Lower lobe of right lung (tissue), 2 donors: Measurements from ENCODE around the gene ZC3HAV1L. TPM values are rescaled to one million over a fixed set of nuclear protein-coding genes. Genes with fewer than 3 reads are reported as not detected.
A peak's percentile ranks its signal among the peaks of the same experiment; 100 is the strongest.
"Not testable (repeated sequence)": the region's sequence is repeated elsewhere in the genome, so short reads cannot be mapped to it uniquely, and the experiment has no call there.

Source experiments
- ATAC-seq, 2 donors: fragments of 200-7000 bp; cut with Tn5 transposase; one replicate each; pipeline ENCODE4 v1.9.1; 2020 to 2022; ENCODE audit warnings: mild to moderate bottlenecking in 2 of 2, moderate library complexity in 2 of 2
- DNase-seq: peaks from one replicate; pipeline ENCODE4 v3.0.0-alpha.2; 2020
- H3K27ac ChIP-seq: fragments of 200-600 bp; one replicate; pipeline ENCODE4 v1.8.0; 2022
- H3K27me3 ChIP-seq: fragments of 200-600 bp; one replicate; pipeline ENCODE4 v1.8.0; 2022; ENCODE audit warnings: low read depth
- H3K36me3 ChIP-seq: fragments of 200-600 bp; one replicate; pipeline ENCODE4 v1.8.0; 2022; ENCODE audit warnings: mild to moderate bottlenecking
- H3K4me1 ChIP-seq: fragments of 200-600 bp; one replicate; pipeline ENCODE4 v1.8.0; 2022
- H3K4me3 ChIP-seq: fragments of 200-600 bp; one replicate; pipeline ENCODE4 v1.8.0; 2022; ENCODE audit warnings: mild to moderate bottlenecking
- H3K9me3 ChIP-seq: fragments of 200-600 bp; one replicate; pipeline ENCODE4 v1.8.0; 2022
- CTCF ChIP-seq: fragments of 200-600 bp; IDR thresholded peaks from one replicate; pipeline ENCODE4 v1.8.0; 2022; ENCODE audit warnings: antibody characterized with exemption, mild to moderate bottlenecking
- intact Hi-C: fragments of 100-400 bp; cut with DNase I; formaldehyde crosslinking; loops from one replicate; pipeline ENCODE4 v1.11.0; 2022
- total RNA-seq: library from RNA; stranded (reverse); fragmentation: NEBNext Ultra II Directional; extraction: Animal tissue kit (Norgen Biotek cat#: 25700); gene quantifications from one replicate; pipeline ENCODE4 v1.2.1, GENCODE V29; 2021
- donor health status: DM: no; HTN: yes; CAD: no; lungs with severe emphysema.

The ZC3HAV1L gene
- total RNA-seq, 1 donor from 2014 or later = 7.1 TPM

- no peaks in the 10 kb centered on the region for H3K27me3 ChIP-seq
- H3K4me1 ChIP-seq = peaks cover 13% of the 10 kb centered on the region
- no peak overlapping the region for H3K4me3 ChIP-seq
- peaks cover 92% of the 10 kb centered on the region for H3K36me3 ChIP-seq
- DNase-seq (no peak), ATAC-seq (no peak)
- H3K9me3 ChIP-seq = no peaks in the 10 kb centered on the region
- intact Hi-C loops = no loop called here
- no peak for TF ChIP-seq CTCF
- no peak overlapping the region for H3K27ac ChIP-seq
Measured at GRCh38 chr7:139078911-139079310, 43.1 kb upstream of the ZC3HAV1L start.

- Histone ChIP-seq H3K9me3 (no peaks in the 10 kb centered on the region), H3K36me3 (peaks cover 92% of the 10 kb centered on the region), H3K4me1 (peaks cover 13% of the 10 kb centered on the region), H3K27ac (no peak overlapping the region), H3K4me3 (no peak overlapping the region), H3K27me3 (no peaks in the 10 kb centered on the region)
- TF ChIP-seq CTCF = no peak
- no peak for ATAC-seq
- intact Hi-C loops = no loop called here
- DNase-seq = no peak
Measured at GRCh38 chr7:139078399-139078798, 42.6 kb upstream of the ZC3HAV1L start.

- H3K9me3 ChIP-seq, intact Hi-C loops, DNase-seq, H3K4me3 ChIP-seq, H3K27ac ChIP-seq, H3K27me3 ChIP-seq: not testable (repeated sequence)
- Histone ChIP-seq H3K36me3 (peaks cover 92% of the 10 kb centered on the region), H3K4me1 (peaks cover 13% of the 10 kb centered on the region)
- ATAC-seq = peak; percentile 70 to 75
Measured at GRCh38 chr7:139077706-139078105, 41.9 kb upstream of the ZC3HAV1L start.

GRCh38 chr7:139075871-139076686 lies 40.2 kb upstream of the ZC3HAV1L start:
- Histone ChIP-seq H3K27me3 (no peaks in the 10 kb centered on the region), H3K4me3 (no peak overlapping the region), H3K27ac (peak overlapping the region; percentile 42), H3K4me1 (peaks cover 13% of the 10 kb centered on the region), H3K36me3 (peaks cover 92% of the 10 kb centered on the region), H3K9me3 (no peaks in the 10 kb centered on the region)
- intact Hi-C loops = no loop called here
- no peak for ATAC-seq
- no peak for DNase-seq
- no peak for TF ChIP-seq CTCF

GRCh38 chr7:139075031-139075652 lies 39.3 kb upstream of the ZC3HAV1L start:
- intact Hi-C loops = no loop called here
- DNase-seq (peak; percentile 60), ATAC-seq (peak; percentile 86 to 87)
- TF ChIP-seq CTCF = peak; percentile 86
- Histone ChIP-seq H3K9me3 (no peaks in the 10 kb centered on the region), H3K4me1 (peaks cover 13% of the 10 kb centered on the region), H3K4me3 (no peak overlapping the region), H3K27ac (peak overlapping the region; percentile 42), H3K27me3 (no peaks in the 10 kb centered on the region), H3K36me3 (peaks cover 92% of the 10 kb centered on the region)

- DNase-seq (peak; percentile 64), ATAC-seq (peak in 1 of 2 donors; percentile 31)
- no peak overlapping the region for H3K4me3 ChIP-seq
- no peaks in the 10 kb centered on the region for H3K9me3 ChIP-seq
- no peak for TF ChIP-seq CTCF
- no peaks in the 10 kb centered on the region for H3K27me3 ChIP-seq
- peaks cover 92% of the 10 kb centered on the region for H3K36me3 ChIP-seq
- intact Hi-C loops = no loop called here
- H3K27ac ChIP-seq = no peak overlapping the region
- H3K4me1 ChIP-seq = peaks cover 9% of the 10 kb centered on the region
Measured at GRCh38 chr7:139072796-139073195, 37.0 kb upstream of the ZC3HAV1L start.
